GM18498 (cell line): ENCODE results near the gene USP46.

Experiments
- ATAC-seq: cut with Tn5 transposase; IDR thresholded peaks from one replicate; pipeline ENCODE4 v1.9.1; 2021; ENCODE audit warnings: mild to moderate bottlenecking, moderate library complexity; ENCODE audit not compliant: unreplicated experiment

The USP46 gene, protein sequence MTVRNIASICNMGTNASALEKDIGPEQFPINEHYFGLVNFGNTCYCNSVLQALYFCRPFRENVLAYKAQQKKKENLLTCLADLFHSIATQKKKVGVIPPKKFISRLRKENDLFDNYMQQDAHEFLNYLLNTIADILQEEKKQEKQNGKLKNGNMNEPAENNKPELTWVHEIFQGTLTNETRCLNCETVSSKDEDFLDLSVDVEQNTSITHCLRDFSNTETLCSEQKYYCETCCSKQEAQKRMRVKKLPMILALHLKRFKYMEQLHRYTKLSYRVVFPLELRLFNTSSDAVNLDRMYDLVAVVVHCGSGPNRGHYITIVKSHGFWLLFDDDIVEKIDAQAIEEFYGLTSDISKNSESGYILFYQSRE

GRCh38 chr4:52659001-52659721, at the start of gene USP46:
Gene USP46 (minus strand): TSS chr4:52659301. CDS start chr4:52659150, 151 bp downstream.
- peak; percentile 91 for ATAC-seq

GRCh38 chr4:52704661-52705060, 45.6 kb upstream of the USP46 start:
- no peak for ATAC-seq

DNA sequence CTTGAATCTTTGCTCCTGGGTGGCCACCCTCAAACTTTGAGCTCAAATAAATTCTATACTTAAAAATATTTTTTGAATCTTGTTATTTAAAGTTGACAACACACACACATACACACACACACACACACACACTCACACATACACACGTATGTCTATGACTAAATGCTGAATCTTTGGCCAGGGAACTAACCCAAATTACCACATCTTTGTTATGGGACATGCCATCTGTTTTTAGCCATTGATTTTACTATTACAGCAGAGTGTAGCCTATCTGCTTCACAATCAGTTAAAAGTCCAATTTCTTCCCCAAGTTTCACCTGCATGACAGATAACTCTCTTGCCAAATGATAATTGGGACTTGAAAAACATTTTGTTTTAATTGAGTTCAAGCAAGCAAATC, 45.0 kb upstream of the USP46 start:
- ATAC-seq, result no peak

GRCh38 chr4:52701207-52701606, 42.1 kb upstream of the USP46 start:
- ATAC-seq, result peak; percentile 95

DNA sequence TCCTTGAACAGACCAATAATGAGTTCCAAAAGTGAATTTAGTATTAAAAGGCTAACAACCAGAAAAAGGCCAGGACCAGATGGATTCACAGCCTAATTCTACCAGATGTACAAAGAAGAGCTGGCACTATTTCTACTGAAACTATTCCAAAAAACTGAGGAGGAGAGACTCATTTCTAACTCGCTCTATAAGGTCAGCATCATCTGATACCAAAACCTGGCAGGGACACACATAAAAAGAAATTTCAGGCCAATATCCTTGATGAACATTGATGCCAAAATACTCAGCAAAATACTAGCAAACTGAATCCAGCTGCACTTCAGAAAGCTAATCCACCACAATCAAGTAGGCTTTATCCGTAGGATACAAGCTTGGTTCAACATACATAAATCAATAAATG, 35.8 kb upstream of the USP46 start:
- ATAC-seq, result no peak

- ATAC-seq, result no peak
Measured at GRCh38 chr4:52693492-52693891, 34.4 kb upstream of the USP46 start.

DNA sequence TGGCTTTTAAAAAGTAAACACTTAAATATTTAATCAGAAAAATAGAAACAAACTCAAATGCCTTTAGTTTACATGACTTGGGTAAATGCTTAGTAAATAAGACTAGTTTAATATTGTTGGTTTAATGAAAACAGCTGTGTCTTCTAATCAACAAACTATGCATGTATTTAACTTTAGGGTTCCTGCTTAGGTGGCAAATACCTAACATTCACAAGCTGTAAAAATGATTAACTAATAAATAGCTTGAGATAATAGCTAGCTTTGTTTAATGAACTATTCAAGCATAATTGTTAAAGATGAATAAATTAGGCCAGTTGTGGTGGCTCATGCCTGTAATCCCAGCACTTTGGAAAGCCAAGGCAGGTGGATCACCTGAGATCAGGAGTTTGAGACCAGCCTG, 30.0 kb upstream of the USP46 start:
- no peak for ATAC-seq

GRCh38 chr4:52687696-52688095, 28.6 kb upstream of the USP46 start:
- no peak for ATAC-seq

DNA sequence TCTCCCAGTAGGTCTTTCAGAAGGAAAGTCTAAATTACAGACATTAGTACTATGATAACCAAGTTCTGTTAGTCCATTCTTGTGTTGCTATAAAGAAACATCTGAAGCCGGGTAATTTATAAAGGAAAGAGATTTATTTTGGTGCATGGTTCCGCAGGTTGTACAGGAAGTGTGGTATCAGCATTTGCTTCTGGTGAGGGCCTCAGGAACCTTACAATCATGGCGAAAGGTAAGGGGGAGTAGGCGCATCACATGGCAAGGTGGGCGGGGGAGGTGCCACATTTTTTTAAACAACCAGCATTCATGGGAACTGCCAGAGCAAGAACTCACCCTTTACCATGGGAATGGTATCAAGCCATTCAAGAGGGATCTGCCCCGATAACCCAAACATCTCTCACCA, 26.2 kb upstream of the USP46 start:
- ATAC-seq, result peak; percentile 52

- peak; percentile 46 for ATAC-seq
Measured at GRCh38 chr4:52684896-52685295, 25.8 kb upstream of the USP46 start.

GRCh38 chr4:52680381-52680780, 21.3 kb upstream of the USP46 start:
- ATAC-seq, result no peak

- no peak for ATAC-seq
Measured at GRCh38 chr4:52676536-52676935, 17.4 kb upstream of the USP46 start.

- ATAC-seq, result no peak
Measured at GRCh38 chr4:52675111-52675510, 16.0 kb upstream of the USP46 start.

- ATAC-seq, result no peak
Measured at GRCh38 chr4:52670739-52671138, 11.6 kb upstream of the USP46 start.

- no peak for ATAC-seq
Measured at GRCh38 chr4:52670121-52670520, 11.0 kb upstream of the USP46 start.

DNA sequence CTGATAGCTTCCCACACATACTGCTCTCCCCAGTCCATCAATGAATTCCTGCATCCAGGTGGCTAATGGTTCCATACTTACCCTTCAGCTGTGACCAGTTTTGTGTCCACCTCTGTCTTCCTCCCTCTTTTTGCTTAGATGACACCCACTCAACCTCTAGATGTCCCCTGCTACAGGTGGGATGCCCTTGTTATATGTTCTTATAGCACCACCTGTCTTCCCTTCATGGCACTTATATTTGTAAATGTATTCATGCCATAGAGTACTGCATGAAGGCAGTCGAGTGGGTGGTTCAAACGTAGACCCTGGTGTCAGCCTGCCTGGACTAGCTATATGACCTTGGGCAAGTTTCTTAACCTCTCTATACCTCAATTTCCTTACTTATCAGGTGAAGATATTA, 6.5 kb upstream of the USP46 start:
- peak; percentile 78 for ATAC-seq

DNA sequence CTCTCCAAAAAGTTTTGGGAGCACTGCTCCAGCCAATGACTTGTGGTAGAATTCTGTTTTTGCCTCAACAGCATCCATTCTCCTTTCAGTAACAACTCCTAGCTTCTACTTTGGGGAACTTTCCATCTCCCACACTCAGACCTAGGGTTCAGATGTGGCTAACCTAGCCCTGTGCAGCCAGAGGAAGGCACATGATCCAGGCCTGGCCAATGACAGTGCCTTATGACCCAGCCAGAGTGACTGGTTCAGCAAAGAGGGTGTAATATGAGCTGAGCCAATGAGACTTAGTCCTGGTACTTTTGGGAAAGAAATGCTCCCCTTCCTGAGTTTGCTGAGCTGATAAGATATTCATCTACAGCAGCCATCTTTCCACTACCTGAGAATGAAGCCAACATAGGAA, 5.4 kb upstream of the USP46 start:
- no peak for ATAC-seq

DNA sequence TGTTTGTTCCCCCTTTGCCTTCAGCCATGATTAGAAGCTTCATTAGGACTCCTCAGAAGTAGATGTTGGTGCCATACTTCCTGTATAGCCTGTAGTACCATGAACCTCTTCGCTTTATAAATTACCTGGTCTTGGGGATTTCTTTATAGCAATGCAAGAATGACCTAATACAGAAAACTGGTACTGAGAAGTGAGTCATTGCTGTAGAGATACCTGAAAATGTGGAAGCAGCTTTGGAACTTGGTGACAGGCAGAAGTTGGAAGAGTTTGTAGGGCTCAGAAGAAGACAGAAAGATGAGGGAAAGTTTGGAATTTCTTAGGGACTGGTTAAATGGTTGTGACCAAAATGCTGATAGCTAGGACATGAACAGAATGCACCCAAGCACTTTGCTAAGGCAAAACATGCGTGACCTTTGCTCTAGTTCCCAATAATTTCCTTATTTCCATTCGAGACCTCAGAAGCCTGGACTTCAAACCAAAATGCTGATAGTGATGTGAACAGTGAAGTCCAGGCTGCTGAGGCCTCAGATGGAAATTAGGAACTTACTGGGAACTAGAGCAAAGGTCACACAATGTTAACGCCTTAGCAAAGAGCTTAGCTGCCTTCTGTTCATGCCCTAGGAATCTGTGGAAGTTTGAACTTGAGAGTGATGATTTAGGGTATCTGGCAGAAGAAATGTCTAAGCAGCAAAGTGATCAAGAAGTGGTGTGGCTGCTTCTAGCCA, 3.0 kb upstream of the USP46 start:
- ATAC-seq, result no peak

DNA sequence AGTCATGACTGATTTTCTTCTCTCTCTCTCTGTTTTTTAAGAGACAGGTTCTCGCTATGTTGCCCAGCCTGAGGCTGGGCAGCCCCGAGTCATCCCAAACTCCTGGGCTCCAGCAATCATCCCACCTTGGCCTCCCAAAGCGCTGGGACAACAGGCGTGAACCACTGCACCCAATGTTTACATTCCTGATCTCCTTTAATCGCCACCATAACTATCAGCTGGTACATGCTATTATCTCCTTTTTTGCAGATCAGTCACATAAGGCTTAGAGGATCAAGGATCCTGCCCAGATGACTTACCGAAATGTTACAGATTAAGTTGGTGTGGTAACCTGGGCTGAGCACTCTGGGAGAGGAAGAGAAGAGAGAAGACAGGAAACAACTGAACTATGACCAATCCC, 1.5 kb upstream of the USP46 start:
- ATAC-seq, result no peak

DNA sequence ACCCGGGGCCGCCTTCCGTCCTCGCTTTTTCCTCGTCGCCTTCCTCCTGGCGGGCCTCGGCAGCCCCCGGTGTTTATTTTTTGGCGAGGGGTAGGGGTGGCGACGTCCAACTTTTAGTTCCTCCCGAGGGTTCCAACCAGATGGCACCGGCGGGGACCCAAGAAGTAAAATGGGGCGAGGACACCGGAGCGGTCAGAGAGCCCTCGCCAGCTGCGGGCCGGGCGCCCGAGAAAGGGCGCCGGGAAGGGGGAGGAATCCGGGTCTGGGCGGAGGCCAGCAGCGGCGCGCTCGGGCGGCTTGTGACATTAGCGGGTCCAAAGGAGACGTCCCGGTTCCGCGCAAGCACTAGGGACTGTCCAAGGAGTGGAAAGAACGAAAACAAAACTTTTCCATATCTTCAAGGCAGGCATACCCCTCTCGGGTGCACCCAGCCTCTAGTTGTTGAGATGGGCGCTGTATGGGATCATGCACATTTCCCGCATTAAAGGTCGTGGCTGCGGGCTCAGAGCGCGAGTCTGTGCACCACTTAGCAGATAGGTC, 691 bp upstream of the USP46 start:
- ATAC-seq, result peak; percentile 26

DNA sequence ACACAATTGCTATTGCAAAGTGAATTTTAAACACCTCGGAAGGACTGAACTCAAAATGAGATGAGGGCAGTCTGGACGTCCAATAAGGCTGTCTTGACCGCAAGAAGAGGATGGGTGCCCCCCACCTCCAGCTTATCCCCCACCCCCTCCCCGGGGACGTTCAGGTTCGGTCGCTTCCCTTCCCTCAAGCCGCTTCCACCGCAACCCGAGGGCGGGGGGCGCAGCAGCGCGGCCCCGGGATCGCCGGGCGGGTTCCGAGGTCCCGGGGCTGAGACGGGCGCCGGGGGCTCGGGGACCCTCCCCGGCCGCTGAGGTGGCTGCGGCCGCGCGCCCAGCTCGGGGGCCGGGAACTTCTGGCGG, 480 bp downstream of the USP46 start:
- peak; percentile 24 for ATAC-seq
